A204.1 (cell line): ENCODE measurements around the gene ETHE1.

Source experiments
- FAIRE-seq: peaks from 2 replicates; lab custom pipeline; 2012; peaks lifted over from hg19 to GRCh38; lab: Jason Lieb, UNC

The ETHE1 gene, protein sequence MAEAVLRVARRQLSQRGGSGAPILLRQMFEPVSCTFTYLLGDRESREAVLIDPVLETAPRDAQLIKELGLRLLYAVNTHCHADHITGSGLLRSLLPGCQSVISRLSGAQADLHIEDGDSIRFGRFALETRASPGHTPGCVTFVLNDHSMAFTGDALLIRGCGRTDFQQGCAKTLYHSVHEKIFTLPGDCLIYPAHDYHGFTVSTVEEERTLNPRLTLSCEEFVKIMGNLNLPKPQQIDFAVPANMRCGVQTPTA

DNA sequence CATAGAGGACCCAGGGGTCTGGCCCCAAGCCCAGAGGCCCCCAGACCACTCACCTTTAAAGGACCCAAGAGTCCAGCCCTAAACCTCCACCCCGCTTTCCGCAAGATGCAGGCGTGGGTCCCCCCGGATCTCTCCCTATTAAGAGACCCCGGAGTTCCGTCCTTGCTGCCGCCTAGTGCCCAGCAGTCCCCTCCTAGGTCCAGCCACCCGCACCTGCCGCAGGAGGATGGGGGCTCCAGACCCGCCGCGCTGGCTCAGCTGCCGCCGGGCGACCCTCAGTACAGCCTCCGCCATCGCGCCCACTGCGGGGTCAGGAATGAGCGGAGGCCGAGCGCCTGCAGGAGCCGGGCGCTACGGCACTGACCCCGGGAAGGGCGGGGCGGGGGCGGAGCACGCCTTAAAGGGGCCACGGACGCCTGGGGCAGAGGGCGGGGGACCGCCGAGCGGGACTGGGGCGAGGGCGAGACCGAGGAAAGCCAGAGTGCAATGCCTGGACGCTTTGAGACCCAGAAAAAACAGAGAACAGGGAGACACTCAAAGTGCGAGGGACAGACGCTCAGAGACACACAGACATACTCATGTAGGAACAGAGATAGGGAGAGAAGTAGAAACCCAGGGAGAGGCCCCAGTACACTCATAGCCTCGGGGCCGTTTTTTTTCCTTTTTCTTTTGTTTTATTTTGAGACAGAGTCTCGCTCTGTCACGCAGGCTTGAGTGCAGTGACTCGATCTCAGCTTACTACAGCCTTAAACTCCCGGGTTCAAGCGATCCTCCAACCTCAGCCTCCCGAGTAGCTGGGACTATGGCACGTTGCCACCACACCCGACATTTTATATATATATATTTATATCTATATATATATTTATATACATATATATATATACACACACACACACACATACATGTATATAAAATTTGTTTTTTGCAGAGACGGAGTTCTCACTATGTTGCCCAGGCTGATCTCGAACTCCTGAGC is at the start of gene ETHE1:
Gene ETHE1, minus strand, starts transcription at position 318 of the 976 bp plus-strand sequence. Its CDS starts 24 bp downstream, at position 294.
- no peak for FAIRE-seq

DNA sequence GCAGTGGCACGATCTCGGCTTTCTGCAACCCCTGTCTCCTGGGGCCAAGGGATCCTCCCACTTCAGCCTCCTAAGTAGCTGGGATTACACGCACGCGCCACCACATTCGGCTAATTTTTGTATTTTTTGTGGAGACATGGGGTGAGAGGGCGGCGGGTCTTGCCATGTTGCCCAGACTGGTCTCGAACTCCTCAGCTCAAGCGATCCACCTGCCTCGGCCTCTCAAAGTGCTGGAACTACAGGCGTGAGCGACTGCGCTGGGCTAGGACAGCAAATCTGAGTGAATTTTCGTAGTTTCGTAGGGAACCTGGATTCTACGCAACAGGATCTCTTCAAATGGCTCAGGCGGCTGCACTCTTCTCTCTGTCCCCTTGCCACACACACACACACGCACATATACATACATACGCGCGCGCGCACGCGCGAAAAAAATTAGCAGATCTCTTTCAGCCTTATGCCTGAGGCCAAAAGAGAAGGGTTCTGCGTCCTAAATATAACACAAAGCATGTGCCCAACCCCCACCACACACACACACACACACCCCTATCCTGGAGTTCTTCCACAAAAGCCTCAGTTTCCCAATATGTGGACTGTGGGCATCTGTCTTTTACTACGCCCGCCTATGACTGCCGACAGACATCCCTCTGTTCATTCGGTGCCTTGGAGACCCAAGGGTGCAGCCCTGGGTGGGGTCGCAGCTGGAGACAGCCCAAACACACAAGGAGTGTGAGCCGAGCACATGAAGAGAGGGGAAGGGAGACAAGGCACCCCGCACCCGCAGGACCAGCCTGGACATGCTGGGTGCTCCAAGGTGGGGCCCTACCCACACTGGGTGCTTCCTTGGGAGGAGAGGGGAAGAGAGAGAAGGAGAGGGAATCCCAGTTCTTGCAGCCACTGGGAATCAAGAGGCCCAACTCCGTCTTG is 49.2 kb upstream of the ETHE1 start:
- no peak for FAIRE-seq

DNA sequence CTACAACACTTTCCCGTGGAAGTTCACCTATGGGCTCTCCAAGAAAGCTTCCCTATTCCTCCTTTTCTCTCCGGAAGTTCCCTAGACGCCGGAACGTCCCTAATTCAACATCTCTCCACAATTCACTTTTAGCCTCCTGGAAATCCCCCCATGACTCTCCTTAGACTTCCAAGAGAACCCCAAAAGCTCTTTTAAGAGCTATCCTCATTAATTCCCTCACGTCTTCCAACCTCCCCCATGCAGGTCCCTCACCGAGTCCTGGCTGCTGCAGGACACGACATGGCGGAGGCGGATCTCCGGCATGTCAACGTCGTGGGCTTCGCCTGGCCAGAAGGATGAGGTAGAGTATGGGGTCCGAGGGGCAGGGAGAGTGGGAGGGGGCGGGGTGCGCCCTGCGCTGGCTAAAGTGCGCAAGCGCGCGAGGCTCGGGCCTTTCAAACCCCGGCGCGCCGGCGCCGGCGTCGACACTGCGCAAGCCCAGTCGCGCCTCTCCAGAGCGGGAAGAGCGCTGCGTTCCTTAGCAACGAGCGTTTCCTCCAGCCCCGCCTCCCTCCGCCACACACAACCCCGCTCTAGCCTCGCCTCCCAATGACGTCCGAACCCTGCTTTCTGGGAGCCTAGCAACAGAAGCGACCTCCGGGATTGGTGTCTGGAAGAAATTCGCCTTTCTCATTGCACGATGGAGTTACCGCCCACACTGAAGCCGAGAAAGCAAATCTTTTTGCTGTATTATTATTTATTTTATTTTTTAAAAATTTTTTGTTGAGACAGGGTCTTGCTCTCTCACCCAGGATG is 48.4 kb upstream of the ETHE1 start, which contains the start of the genes PINLYP and XRCC1:
Gene PINLYP, plus strand, starts transcription at position 646 of the 795 bp plus-strand sequence. CDS start 1,391 bp downstream, outside the sequence.
Gene XRCC1, minus strand, starts transcription at position 372 of the 795 bp plus-strand sequence. Its CDS starts 69 bp downstream, at position 303.
- FAIRE-seq: peak; percentile 99

DNA sequence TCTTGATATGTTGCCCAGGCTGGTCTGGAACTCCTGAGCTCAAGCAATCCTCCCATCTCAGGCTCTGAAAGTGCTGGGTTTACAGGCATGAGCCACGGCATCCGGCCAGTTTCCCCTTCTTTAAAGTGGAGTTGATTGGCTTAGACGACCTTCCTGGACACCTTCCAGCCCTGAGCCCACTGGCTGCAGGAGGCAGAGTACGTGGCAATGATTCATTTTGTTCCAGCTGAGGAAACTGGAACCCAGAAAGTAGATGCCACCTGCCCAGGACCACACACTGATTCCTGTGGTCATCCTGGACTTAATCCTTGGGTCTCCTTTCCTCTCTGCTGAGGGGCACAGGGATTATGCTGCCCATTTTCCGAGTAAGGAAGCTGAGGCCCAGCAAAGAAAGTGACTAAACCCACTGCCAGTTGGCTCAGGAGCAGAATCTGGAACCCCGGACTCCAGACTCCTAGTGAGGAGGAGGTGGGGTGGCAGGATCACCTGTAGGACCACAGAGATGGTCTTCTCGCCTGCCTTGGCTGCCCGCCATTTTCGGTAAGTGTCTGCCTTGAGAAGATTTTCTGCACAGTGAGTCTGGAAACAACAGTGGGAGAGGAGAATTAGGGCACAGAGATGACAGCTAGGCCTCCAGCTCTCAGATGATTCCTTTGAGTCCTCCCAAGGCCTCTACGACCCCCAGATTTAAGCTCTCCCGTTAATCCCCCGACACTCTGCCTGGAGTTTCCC is 47.6 kb upstream of the ETHE1 start:
- FAIRE-seq: no peak

DNA sequence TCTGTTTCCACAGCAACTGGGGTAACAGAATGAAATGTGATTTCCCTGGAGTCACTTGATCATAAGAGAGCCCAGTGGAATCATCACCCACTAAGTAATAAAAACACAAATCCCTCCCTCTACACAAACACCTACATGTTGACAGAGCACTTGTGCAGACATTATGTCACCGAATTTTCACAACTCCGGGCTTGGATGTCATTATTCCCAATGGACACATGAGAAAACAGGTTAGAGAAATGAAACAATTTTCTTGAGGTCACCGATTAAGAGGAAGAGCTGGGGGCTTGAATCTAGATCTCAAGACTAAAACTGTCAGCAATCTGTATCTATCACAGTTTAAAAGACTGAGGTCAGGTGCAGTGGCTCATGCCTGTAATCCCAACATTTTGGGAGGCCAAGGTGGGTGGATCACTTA is 45.2 kb upstream of the ETHE1 start:
- no peak for FAIRE-seq

DNA sequence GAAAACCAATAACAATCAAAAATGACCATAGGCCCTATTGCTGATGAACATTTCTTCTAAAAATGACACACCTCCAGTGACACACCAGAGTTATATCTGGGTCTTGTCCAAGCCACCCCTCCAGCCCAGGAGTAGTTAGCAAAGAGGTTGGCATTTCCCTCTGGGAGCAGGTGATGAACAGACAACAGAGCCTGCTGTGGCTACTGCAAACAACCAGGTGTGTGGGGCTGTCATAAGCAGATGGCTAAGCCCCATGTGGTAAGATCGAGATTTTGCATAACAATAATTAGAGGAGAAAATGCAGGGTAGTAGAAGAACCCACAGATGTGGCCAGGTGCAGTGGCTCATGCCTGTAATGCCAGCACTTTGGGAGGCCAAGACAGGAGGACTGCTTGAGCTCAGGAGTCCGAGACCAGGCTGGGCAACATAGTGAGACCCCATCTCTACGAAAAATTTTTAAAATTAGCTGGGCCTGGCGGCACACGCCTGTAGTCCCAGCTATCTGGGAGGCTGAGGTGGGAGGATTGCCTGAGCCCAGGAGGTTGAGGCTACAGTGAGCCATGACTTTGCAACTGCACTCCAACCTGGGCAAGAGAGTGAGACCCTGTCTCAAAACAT is 43.3 kb upstream of the ETHE1 start:
- no peak for FAIRE-seq

DNA sequence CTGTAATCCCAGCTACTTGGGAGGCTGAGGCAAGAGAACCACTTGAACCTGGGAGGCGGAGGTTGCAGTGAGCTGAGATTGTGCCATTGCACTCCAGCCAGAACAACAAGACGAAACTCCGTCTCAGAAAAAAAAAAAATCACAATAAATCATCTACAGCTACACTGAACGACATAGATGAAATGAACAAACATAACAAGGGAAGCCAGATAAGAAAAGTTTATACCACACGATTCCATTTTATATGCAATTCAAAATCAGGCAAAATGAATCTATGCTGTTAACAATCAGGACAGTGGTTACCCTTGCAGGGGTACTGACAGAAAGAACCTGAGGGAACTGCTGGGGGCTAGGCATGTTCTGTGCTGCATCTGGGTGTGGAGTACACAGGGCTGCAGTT is 42.7 kb upstream of the ETHE1 start:
- no peak for FAIRE-seq

DNA sequence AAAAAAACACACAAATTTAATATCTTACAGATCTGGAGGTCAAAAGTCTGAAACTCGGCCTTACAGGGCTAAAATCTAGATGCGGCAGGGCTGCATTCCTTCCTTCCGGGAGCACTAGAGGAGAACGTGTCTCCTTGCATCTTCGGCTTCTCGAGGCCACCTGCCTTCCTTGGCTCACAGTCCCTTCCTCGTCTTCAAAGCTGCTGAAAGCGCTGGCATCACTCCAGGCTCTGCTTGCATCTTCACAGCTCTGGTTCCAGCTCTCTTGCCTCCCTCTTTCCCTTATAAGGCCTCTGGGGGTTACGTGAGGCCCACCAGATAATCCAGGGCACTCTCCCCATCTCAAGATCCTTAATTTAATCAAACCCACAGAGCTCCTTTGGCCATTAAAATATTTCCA is 37.8 kb upstream of the ETHE1 start:
- FAIRE-seq: no peak

DNA sequence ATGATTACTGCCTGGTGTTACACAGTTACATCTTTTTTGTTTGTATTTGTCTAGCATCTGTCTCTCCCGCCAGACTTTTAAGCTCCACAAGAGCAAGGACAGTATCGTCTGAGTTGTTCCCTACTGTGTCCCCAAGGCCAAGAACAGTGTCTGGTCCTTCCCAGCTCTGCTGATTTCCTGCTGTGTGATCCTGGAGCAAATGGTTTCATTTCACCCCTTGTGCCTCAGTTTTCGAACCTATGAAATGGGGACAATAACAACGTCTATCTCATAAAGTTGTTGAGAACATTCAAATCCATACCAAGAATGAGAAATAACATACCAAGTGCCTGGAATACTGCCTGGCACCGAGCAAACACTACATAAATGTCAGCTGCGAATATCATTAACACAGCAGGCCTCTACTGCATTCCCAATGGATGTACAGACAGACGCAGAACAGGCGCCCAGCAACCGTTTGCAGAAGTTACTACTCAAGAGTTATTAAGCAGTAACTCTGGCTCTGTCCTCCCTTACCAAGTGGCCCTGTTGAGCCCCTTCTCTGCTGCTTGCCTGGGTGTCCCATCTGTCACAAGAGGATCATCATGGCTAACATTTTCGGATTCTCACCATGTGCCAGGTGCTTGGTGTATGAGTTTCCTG is 36.9 kb upstream of the ETHE1 start:
- FAIRE-seq: no peak

DNA sequence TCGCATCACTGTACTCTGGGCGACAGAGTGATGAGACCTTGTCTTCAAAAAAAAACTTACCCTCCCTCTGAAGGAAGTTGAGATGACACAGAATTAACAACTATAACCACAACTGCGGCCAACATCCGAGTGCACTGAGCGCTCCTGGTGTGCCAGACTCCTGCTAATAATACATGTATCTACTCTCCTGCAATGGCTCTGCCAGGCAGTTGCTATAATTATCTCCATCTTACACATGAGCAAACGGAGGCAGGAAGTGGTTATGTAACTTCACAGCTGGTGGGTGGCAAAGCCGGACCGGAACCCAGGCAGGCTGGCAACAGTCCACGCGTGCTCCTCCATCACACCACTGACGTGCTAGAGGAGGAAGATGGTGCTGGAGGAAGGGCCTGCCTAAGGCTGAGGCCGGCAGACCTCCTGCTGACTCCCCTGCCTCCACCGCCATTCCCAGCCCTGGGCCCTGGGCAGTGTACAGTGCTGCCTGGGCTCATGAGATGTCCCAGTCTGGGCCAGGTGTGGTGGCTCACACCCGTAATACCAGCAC is 35.8 kb upstream of the ETHE1 start:
- no peak for FAIRE-seq

DNA sequence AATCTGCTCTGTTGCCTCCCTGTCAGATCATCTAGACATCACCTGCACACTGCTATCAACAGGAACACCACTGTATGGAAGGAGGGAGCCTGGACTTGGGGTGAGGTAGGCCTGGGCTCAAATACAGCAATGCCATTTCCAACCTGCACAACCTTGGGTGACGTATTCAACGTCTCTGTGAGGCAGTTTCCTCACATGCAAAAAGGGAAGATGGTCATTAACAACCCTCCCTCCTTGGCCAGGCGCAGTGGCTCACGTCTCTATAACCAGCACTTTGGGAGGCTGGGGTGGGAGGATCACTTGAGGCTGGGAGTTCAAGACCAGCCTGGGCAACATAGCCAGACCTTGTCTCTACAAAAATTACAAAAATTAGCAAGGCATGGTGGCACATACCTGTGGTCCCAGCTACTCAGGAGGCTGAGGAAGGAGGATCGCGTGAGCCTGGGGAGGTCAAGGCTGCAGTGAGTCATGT is 35.3 kb upstream of the ETHE1 start:
- FAIRE-seq: no peak

DNA sequence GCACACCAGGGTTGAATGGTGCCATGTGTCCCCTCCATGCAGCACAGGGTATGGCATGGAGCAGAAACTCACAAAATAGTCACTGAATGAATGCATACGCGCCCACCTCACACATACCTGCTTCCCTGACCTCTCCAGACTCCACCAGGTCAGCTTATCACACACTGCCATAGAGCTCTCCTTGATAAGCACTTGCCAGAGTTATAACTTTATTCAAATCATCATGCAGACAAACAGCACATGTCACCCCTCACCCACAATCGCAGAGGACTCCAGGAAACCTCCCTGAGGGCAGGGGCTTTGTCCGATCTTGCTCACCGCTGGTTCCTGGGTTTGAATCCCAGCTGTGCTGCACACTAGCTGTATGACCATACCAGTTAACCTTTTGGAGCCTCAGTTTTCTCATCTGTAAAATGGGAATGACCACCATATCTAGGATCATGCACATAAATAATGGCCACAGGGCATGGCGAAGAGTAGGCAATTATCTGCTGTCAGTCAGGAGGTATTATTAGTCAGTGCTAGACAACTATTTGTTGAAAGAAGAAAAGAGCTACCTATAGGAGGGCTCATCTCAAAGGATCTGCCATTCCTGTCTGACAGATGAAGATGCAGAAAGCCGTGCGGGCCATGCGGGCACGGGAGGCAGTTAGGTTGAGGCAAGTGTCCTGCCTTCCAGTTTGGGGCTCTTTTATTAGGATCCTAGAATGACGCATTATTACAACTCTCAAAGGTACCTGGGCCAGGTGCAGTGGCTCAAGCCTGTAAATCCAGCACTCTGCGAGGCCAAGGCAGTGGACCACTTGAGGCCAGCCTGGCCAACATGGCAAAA is 34.4 kb upstream of the ETHE1 start:
- FAIRE-seq: no peak

DNA sequence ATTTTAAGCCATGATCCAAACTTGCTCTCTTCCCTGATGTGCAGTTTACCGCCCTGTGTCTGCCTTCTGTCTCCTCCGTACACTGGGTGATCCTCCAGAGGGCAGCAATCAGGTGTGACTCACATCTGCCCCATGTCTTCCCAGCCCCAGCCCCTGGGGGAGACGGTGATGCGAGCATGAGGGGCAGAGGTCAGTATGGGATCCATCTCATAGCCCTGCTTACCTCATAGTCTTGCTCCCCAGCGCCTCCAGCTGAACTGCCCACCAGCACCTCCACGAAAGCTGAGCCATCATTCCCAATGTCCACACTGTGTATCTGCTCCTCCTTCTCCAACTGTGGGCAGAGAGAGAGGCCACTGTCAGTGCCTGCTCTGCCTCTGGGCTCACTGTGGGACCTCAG is 33.7 kb upstream of the ETHE1 start:
- FAIRE-seq: no peak

DNA sequence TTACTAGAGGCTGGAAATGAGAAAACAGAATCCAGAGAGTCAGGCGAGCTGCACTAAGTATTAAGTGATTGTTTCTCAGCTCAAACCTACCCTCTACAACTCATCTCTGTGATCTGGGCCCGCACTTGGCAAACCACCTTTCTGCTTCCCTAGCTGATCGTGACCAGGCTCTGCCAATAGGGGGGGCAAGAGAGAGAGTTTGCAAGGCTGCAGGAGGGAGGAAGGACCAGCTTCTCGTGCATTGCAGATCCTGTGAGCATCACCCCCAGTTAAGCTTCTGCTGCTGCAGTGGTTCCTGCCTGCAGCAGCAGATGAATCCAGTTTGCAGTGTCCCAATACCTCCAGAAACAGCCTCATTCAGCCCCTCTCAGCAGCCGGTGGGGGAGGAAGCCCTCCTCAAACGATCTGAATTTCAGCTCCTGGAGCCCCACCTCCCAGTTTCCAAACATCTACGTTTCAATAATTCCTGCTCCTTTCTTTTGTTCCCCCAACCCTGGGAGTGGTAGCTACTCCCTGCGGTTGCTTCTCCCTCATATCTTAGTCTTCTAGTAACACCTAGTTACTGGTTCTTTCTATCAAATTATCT is 28.3 kb upstream of the ETHE1 start:
- FAIRE-seq: no peak

DNA sequence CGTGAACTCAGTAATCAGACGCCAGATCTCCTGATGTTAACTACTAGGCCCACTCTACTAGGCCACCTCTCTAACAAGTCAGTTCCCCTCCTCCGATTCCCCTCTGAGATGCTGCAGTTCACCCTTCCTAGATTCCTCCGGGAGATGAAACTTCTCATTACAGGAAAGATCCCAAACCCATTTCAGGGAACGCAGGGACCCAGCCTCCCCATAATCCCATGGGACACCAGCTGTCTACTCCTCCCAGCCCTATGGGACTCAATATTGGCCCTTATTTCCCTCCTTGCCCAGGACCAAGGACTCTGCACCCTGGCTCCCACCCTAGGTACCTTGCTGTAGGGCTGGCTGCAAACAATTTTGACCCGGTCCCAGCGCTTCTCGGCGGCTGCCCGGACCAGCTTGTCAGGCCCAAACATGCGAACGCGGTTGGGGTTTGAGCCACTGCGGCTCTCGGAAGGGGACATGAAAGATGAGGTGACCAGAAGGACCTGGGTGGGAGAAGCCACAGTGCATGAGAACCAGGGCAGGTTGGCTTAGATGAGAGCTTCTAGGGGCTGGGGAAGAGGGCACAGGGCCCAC is 27.4 kb upstream of the ETHE1 start:
- no peak for FAIRE-seq

DNA sequence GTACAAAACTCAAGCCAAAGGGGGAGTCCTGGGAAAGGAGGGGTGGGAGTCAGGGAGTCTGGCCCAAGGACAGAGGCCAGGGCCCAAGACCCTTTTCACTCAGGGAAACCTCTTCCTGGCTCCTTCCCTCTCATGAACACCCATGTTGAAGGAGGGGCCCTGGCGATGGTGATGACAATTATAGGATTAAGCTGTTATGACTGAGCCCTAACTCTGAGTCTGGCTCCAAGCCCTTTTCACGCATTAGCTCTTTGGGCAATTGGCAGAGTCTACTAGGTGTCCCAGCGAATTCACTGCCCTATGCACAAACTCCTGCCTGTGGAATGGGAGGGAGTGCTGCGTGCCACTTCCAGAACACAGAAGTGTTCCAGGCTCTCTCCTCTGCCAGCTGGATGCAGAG is 26.7 kb upstream of the ETHE1 start:
- no peak for FAIRE-seq

DNA sequence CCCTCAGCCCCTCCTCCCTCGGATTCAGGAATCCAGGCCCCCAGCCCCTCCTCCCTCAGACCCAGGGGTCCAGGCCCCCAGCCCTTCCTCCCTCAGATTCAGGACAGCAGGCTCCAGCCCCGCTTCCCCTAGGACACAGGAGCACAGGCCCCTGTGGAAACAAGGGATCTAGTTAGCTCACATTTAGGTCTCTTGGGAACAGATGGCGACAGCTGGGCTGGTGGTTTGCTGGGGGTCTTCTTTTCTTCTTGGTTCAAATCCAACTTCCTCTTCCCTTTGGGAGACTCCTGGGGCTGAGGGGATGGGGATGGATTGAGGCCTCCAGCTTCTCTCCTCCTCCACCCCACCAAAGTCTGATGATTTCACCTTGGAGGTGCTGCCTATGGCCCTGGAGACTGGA is 25.6 kb upstream of the ETHE1 start:
- no peak for FAIRE-seq

DNA sequence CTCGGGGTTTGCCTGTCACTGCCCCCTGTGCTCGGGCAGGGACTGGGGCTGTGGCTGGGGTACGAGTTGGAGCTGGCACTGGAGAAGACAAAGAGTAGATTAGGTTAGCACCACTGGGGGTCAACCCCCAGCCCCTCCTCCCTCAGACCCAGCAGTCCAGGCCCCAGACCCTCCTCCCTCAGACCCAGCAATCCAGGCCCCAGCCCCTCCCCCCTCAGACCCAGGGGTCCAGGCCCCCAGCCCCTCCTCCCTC is 25.1 kb upstream of the ETHE1 start:
- FAIRE-seq: no peak
